Colonic mucosa (tissue), 4 donors: ENCODE results near the gene FDX1. TPM values are rescaled to one million over a fixed set of nuclear protein-coding genes. Genes with fewer than 3 reads are reported as not detected.

Experiments used
- DNase-seq: peaks from one replicate; pipeline ENCODE4 v3.0.0-alpha.2; 2020
- H3K27ac ChIP-seq: fragments of 200-600 bp; one replicate; pipeline ENCODE4 v1.8.0; 2021
- H3K27me3 ChIP-seq: fragments of 200-600 bp; one replicate; pipeline ENCODE4 v1.8.0; 2021
- H3K36me3 ChIP-seq: fragments of 200-600 bp; one replicate; pipeline ENCODE4 v1.8.0; 2021
- H3K4me1 ChIP-seq: fragments of 200-600 bp; one replicate; pipeline ENCODE4 v1.8.0; 2021; ENCODE audit warnings: mild to moderate bottlenecking
- H3K4me3 ChIP-seq: fragments of 200-600 bp; one replicate; pipeline ENCODE4 v1.8.0; 2021
- H3K9ac ChIP-seq, 2 donors: one replicate each; pipeline ENCODE4 v1.7.0; 2013; ENCODE audit warnings: control low read depth in 2 of 2, low read depth in 2 of 2, low read length in 2 of 2
- H3K9me3 ChIP-seq: fragments of 200-600 bp; one replicate; pipeline ENCODE4 v1.8.0; 2021
- intact Hi-C: fragments of 100-400 bp; cut with DNase I; formaldehyde crosslinking; loops from one replicate; pipeline ENCODE4 v1.14.1; 2022
- total RNA-seq, 2 donors: library from RNA; stranded (reverse); fragmentation: NEBNext Ultra II Directional in 1 of 2; extraction: Animal tissue kit (Norgen Biotek cat#: 25700) in 1 of 2; gene quantifications; one replicate each; pipeline ENCODE4 v1.2.1, GENCODE V29; 2021
- TF ChIP-seq, protein P1 (sequence below): fragments of 200-600 bp; IDR thresholded peaks from one replicate; pipeline ENCODE4 v1.8.0; 2022; ENCODE audit warnings: antibody characterized with exemption, mild to moderate bottlenecking
- donor health status: healthy.
- donor health status: DM: no; HTN: no; CAD: no.
- donor health status: DM: no; HTN: no; CAD: no.

The FDX1 gene
- total RNA-seq, 2 donors from 2014 or later: 19.0 to 23.7 TPM

DNA sequence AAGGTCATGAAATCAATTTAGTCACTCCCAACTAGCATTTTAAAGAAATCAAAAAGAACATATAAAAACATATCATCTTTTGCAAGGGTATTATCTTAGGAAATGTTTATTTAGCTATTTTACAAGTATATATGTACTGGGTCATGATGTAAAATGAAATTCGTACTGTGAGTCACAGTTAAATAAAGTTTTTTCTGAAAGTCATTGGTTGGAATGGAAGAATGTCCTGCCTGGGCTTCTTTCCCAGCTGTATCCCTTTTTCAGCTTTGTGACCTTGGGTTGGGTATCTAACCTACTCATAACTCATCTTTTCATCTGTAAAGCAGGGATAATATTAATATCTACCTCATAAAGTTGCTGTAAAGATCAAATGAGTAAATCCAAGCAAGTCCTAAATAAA, 15.7 kb downstream of the FDX1 start:
- DNase-seq: no peak
- H3K9ac ChIP-seq: no peak overlapping the region
- TF ChIP-seq, protein P1, sequence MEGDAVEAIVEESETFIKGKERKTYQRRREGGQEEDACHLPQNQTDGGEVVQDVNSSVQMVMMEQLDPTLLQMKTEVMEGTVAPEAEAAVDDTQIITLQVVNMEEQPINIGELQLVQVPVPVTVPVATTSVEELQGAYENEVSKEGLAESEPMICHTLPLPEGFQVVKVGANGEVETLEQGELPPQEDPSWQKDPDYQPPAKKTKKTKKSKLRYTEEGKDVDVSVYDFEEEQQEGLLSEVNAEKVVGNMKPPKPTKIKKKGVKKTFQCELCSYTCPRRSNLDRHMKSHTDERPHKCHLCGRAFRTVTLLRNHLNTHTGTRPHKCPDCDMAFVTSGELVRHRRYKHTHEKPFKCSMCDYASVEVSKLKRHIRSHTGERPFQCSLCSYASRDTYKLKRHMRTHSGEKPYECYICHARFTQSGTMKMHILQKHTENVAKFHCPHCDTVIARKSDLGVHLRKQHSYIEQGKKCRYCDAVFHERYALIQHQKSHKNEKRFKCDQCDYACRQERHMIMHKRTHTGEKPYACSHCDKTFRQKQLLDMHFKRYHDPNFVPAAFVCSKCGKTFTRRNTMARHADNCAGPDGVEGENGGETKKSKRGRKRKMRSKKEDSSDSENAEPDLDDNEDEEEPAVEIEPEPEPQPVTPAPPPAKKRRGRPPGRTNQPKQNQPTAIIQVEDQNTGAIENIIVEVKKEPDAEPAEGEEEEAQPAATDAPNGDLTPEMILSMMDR: no peak
- H3K36me3 ChIP-seq: no peaks in the 10 kb centered on the region
- H3K27me3 ChIP-seq: no peaks in the 10 kb centered on the region
- H3K9me3 ChIP-seq: no peaks in the 10 kb centered on the region
- no peak overlapping the region for H3K27ac ChIP-seq
- H3K4me1 ChIP-seq: no peaks in the 10 kb centered on the region
- intact Hi-C loops: loop anchor here (10.0 kb wide), 2 partner anchors 789 to 999 kb away; no protein-coding TSS in a partner anchor
- no peak overlapping the region for H3K4me3 ChIP-seq

DNA sequence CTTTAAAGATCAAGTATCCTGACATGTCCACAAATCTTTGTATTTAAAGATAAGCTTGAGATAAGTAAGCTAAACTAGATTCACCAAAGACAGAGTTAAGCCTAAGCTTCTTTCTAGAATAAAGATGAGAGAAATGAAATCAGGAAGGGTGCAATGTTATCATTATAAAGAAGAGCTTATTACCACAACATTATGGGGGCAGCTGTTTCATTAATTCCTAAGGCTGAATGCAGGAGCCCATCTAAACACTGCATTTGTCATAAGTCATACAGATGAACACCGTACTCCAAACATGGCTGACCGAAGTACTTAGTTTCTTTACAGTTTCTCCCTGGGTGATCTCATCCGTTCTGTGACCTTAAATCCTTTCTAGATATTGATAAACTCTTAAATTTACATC, 16.3 kb downstream of the FDX1 start:
- no peaks in the 10 kb centered on the region for H3K9me3 ChIP-seq
- no peak overlapping the region for H3K9ac ChIP-seq
- H3K4me1 ChIP-seq: no peaks in the 10 kb centered on the region
- DNase-seq: no peak
- no peak overlapping the region for H3K27ac ChIP-seq
- H3K27me3 ChIP-seq: no peaks in the 10 kb centered on the region
- intact Hi-C loops: loop anchor here (10.0 kb wide), 2 partner anchors 789 to 999 kb away; no protein-coding TSS in a partner anchor
- no peak overlapping the region for H3K4me3 ChIP-seq
- no peaks in the 10 kb centered on the region for H3K36me3 ChIP-seq
- TF ChIP-seq, protein P1: no peak

DNA sequence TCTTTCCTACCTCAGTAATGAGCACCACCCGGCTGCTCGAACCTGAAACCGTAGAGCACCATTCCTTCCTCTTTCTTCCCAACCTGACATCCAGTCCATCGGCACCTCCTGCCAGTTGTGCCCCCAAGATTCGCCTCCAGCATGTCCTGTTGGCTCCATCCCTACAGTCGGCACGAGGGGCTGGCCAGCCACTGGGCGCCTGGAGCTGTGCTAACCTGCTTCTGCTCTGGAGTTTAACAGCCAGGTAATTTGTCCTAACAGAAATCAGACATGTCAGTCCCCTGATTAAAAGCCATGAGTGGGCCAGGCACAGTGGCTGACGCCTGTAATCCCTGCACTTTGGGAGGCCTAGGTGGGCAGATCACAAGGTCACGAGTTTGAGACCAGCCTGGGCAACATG, 16.8 kb downstream of the FDX1 start:
- Histone ChIP-seq H3K36me3 (no peaks in the 10 kb centered on the region), H3K9me3 (no peaks in the 10 kb centered on the region), H3K27me3 (no peaks in the 10 kb centered on the region), H3K9ac (no peak overlapping the region), H3K4me1 (no peaks in the 10 kb centered on the region), H3K4me3 (no peak overlapping the region), H3K27ac (no peak overlapping the region)
- intact Hi-C loops: loop anchor here (10.0 kb wide), 2 partner anchors 788 to 998 kb away; no protein-coding TSS in a partner anchor
- DNase-seq: no peak
- TF ChIP-seq, protein P1: no peak

DNA sequence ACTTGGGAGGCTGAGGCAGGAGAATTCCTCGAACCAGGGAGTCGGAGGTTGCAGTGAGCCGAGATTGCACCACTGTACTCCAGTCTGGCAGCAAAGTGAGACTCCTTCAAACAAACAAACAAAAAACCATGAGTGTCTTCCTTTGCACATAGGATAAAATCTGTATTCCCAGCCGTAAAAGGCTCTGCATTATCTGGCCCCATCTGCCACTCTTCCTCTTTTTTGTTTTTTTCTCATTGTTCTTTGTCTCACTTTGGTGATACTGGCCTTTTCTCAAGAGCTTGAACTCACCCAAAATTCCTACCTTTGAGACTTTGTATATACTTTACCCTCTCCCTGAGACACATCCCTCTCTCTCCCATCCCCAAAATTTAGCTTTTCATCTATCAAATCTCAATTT, 17.6 kb downstream of the FDX1 start:
- TF ChIP-seq, protein P1: no peak
- no peaks in the 10 kb centered on the region for H3K36me3 ChIP-seq
- no peak overlapping the region for H3K4me3 ChIP-seq
- no peak for DNase-seq
- intact Hi-C loops: loop anchor here (10.0 kb wide), 2 partner anchors 787 to 997 kb away; no protein-coding TSS in a partner anchor
- H3K9ac ChIP-seq: no peak overlapping the region
- no peaks in the 10 kb centered on the region for H3K4me1 ChIP-seq
- no peak overlapping the region for H3K27ac ChIP-seq
- H3K27me3 ChIP-seq: no peaks in the 10 kb centered on the region
- H3K9me3 ChIP-seq: no peaks in the 10 kb centered on the region

DNA sequence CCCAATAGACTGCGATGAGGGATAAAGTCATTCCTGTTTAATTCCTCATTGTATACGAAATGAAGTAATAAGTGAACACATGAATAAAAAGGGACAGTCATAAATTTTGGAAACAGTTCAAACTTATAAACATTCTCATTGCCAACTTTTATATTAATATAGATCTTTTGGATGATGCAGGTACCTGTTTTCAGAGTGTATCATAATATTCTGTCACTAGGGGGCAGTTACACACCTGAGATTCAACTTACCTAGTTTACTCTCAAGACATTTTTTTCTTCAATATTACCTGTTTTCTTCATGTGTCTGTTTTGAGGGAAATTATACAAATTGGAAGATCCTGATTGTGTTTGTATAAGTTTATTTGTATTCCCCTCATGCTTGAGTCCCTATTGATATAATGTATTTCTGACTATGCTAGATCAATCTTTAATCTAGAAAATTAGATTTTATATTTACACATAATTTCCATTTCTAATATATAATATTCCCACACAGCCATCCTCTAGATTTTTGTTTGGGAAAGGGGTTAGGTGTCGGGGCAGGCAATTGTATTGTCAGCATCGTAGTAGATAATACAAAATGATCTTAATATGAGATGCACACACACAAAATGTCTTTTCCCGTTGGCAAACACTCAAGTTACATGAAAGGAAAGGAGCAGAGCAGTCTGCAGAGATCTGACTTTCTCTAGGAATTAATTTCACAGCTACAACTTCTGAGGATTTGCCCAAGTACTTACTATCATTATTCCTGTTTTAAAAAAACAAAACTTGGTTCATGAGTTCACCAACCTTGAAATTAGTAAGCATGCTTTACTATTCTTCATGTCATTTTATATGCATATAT, 18.4 kb downstream of the FDX1 start:
- no peak for DNase-seq
- Histone ChIP-seq H3K27me3 (no peaks in the 10 kb centered on the region), H3K9me3 (no peaks in the 10 kb centered on the region), H3K4me1 (no peaks in the 10 kb centered on the region), H3K27ac (no peak overlapping the region), H3K9ac (no peak overlapping the region), H3K36me3 (no peaks in the 10 kb centered on the region), H3K4me3 (no peak overlapping the region)
- intact Hi-C loops: loop anchor here (10.0 kb wide), 2 partner anchors 787 to 997 kb away; no protein-coding TSS in a partner anchor
- TF ChIP-seq, protein P1: peak; percentile 41
